Measurements from ENCODE around the gene MMP14.

DNA sequence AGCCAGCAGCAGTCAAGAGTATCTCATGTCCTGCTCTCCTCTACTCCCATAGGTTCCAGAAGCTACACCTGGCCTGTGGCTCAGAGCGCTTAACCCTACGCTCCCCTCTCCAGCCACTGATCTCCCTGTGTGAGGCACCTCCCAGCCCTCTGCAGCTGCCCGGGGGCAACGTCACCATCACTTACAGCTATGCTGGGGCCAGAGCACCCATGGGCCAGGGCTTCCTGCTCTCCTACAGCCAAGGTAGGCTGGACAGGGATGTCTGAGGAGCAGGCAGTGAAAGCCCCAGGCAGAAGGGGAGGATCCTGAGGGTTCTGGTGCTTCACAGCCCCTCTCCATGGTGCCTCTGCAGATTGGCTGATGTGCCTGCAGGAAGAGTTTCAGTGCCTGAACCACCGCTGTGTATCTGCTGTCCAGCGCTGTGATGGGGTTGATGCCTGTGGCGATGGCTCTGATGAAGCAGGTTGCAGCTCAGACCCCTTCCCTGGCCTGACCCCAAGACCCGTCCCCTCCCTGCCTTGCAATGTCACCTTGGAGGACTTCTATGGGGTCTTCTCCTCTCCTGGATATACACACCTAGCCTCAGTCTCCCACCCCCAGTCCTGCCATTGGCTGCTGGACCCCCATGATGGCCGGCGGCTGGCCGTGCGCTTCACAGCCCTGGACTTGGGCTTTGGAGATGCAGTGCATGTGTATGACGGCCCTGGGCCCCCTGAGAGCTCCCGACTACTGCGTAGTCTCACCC lies 38.8 kb downstream of the MMP14 start:
- TF ChIP-seq, protein P1, sequence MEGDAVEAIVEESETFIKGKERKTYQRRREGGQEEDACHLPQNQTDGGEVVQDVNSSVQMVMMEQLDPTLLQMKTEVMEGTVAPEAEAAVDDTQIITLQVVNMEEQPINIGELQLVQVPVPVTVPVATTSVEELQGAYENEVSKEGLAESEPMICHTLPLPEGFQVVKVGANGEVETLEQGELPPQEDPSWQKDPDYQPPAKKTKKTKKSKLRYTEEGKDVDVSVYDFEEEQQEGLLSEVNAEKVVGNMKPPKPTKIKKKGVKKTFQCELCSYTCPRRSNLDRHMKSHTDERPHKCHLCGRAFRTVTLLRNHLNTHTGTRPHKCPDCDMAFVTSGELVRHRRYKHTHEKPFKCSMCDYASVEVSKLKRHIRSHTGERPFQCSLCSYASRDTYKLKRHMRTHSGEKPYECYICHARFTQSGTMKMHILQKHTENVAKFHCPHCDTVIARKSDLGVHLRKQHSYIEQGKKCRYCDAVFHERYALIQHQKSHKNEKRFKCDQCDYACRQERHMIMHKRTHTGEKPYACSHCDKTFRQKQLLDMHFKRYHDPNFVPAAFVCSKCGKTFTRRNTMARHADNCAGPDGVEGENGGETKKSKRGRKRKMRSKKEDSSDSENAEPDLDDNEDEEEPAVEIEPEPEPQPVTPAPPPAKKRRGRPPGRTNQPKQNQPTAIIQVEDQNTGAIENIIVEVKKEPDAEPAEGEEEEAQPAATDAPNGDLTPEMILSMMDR (IDR thresholded peaks at IDR 0.05) = no peak
- TF ChIP-seq POLR2A (IDR thresholded peaks at IDR 0.05) = no peak
